ENCODE results near the gene PLEKHA4. TPM values are rescaled to one million over a fixed set of nuclear protein-coding genes. Genes with fewer than 3 reads are reported as not detected.

Gene PLEKHA4
- total and polyA plus RNA-seq, 9 of the 15 experiments (the other 6 are each of a cell fraction or from before 2014, with no cell fraction given): 0.07 to 30.8 (median 11.4) TPM

DNA sequence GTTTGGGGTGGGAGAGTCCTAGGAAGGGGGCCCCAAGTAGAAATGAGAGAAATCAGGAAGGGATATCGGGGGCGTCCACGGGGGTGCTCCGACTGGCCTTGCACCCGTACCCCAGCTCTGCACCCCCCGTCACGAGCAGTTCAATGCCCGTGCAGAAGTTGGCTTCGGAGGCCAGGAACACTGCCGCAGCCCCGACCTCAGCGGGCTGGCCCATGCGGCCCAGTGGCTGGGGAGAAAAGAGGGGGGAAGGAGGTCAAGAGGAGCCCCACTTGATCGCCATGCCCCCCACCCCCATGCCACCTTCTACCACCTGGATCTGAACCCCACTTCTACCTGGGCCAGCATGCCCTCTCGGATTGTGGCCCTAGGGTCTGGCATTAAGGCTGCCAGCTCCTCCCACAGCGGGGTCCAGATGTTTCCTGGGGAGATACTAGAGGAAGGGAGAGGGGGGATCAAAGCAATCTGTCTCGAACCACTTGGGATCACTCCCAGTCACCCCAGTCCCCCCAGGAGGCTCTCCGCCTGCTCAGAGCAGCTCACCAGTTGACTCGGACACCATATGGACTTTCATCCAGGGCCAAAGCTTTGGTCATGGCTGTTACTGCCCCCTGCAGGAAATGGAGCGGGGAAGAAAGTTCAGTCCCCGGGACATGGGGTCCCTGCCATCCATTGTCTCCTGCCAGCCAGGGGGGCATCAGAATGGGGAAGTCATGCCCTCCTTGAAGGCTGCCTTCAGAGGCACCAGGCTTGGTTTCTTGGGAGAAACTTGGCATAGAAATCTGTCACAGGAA is 55.1 kb downstream of the PLEKHA4 start (continued):
- TF ChIP-seq, protein P1, sequence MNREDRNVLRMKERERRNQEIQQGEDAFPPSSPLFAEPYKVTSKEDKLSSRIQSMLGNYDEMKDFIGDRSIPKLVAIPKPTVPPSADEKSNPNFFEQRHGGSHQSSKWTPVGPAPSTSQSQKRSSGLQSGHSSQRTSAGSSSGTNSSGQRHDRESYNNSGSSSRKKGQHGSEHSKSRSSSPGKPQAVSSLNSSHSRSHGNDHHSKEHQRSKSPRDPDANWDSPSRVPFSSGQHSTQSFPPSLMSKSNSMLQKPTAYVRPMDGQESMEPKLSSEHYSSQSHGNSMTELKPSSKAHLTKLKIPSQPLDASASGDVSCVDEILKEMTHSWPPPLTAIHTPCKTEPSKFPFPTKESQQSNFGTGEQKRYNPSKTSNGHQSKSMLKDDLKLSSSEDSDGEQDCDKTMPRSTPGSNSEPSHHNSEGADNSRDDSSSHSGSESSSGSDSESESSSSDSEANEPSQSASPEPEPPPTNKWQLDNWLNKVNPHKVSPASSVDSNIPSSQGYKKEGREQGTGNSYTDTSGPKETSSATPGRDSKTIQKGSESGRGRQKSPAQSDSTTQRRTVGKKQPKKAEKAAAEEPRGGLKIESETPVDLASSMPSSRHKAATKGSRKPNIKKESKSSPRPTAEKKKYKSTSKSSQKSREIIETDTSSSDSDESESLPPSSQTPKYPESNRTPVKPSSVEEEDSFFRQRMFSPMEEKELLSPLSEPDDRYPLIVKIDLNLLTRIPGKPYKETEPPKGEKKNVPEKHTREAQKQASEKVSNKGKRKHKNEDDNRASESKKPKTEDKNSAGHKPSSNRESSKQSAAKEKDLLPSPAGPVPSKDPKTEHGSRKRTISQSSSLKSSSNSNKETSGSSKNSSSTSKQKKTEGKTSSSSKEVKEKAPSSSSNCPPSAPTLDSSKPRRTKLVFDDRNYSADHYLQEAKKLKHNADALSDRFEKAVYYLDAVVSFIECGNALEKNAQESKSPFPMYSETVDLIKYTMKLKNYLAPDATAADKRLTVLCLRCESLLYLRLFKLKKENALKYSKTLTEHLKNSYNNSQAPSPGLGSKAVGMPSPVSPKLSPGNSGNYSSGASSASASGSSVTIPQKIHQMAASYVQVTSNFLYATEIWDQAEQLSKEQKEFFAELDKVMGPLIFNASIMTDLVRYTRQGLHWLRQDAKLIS (CRISPR knock-in tag; IDR thresholded peaks at IDR 0.05): no peak
- peak in 1 of 2 experiments; percentile 27; a peak in 2 of 4 replicates for TF ChIP-seq RAD21 (CRISPR knock-in tag; conservative IDR thresholded peaks at IDR 0.05 in 1 of 2, IDR thresholded peaks at IDR 0.05 in 1 of 2)
